K562 (cell line): Measurements from ENCODE around the gene BGN. TPM values are rescaled to one million over a fixed set of nuclear protein-coding genes. Genes with fewer than 3 reads are reported as not detected.

Experiments
- FOXK1 ChIP-seq: sonication (generic); formaldehyde crosslinking; IDR thresholded peaks from 2 replicates; pipeline ENCODE4 v1.8.0; 2022; ENCODE audit warnings: missing genetic modification reagents, mild to moderate bottlenecking, borderline replicate concordance
- JUNB ChIP-seq: fragments of 450-650 bp; formaldehyde crosslinking; conservative IDR thresholded peaks from 2 replicates; pipeline ENCODE4 v1.4.0; 2020; ENCODE audit warnings: mild to moderate bottlenecking
- MCM3 ChIP-seq: fragments of 450-650 bp; IDR thresholded peaks from 2 replicates; pipeline ENCODE4 v1.6.1; 2016
- PATZ1 ChIP-seq: fragments of 250-450 bp; sonication (Bioruptor Pico); IDR thresholded peaks from 2 replicates; pipeline ENCODE4 v1.5.0; 2020; ENCODE audit warnings: mild to moderate bottlenecking, borderline replicate concordance
- SMARCA5 ChIP-seq: fragments of 450-650 bp; IDR thresholded peaks from 2 replicates; pipeline ENCODE4 v1.6.1; 2016
- ZNF655 ChIP-seq: fragments of 250-450 bp; sonication (Bioruptor Pico); IDR thresholded peaks from 2 replicates; pipeline ENCODE4 v1.5.0; 2021
- polyA plus RNA-seq, 8 experiments: library from polyadenylated mRNA; depleted of rRNA in 4 of 8; stranded (reverse) in 5 of 8; unstranded in 3 of 8; fragments of >200 nt; fragmentation: Nextera tagmentation in 2 of 8; fragmentation: Illumina TruSeq in 1 of 8; extraction: Ambion mirVana in 2 of 8; extraction: Trizol in 1 of 8; gene quantifications; 2 replicates each; pipeline versions ENCODE4 v1.2.1 to v1.2.3, GENCODE V29; 2011 to 2014; ENCODE audit warnings: inconsistent platforms in 1 of 8, missing spikeins in 1 of 8
- total RNA-seq, 7 experiments: library from RNA; depleted of rRNA in 6 of 7; stranded (reverse); fragments of >200 nt in 6 of 7; fragmentation: Illumina TruSeq in 2 of 7; extraction: Trizol in 2 of 7; gene quantifications; 2 replicates each; pipeline versions ENCODE4 v1.2.1 to v1.2.3, GENCODE V29; 2011 to 2021; ENCODE audit warnings: low replicate concordance in 1 of 7
- TF ChIP-seq, protein P1 (sequence below), 2 experiments: IDR thresholded peaks; 2 replicates each; pipeline ENCODE4 v1.6.1; 2012; ENCODE audit warnings: improper control_type of control experiment in 2 of 2, low read depth in 2 of 2, low read length in 2 of 2, borderline replicate concordance in 1 of 2
- TF ChIP-seq, protein P2 (sequence below): fragments of 450-650 bp; IDR thresholded peaks from 2 replicates; pipeline ENCODE4 v1.6.1; 2018; ENCODE audit not compliant: partially characterized antibody

BGN gene
- total and polyA plus RNA-seq, 9 of the 15 experiments (the other 6 are each of a cell fraction or from before 2014, with no cell fraction given), result 0.11 TPM; not detected in 8

DNA sequence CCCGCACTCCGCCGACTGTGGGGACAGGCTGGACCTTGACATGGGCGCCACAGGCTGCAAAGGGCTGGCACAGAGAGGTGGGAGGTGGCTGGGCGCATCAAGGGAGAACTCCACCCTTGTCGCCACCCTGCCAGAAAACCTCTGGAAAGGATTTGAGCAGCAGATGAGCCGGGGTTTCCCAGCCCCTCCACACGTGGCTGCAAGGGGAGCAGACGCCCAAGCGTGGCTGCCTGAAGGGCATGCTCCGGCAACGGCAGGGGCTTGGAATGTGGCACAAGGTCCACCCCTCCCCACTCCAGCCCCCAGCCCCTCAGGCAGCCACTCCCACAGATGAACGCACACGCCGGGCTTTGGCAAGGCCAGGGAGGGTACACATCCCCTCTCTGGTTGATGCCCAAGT lies 4.6 kb downstream of the BGN start (continued):
- TF ChIP-seq, protein P1, sequence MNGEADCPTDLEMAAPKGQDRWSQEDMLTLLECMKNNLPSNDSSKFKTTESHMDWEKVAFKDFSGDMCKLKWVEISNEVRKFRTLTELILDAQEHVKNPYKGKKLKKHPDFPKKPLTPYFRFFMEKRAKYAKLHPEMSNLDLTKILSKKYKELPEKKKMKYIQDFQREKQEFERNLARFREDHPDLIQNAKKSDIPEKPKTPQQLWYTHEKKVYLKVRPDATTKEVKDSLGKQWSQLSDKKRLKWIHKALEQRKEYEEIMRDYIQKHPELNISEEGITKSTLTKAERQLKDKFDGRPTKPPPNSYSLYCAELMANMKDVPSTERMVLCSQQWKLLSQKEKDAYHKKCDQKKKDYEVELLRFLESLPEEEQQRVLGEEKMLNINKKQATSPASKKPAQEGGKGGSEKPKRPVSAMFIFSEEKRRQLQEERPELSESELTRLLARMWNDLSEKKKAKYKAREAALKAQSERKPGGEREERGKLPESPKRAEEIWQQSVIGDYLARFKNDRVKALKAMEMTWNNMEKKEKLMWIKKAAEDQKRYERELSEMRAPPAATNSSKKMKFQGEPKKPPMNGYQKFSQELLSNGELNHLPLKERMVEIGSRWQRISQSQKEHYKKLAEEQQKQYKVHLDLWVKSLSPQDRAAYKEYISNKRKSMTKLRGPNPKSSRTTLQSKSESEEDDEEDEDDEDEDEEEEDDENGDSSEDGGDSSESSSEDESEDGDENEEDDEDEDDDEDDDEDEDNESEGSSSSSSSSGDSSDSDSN (IDR thresholded peaks at IDR 0.05; ENCODE audit: borderline replicate concordance in 1 of 2, low read depth in 2 of 2, low read length in 2 of 2), result no peak
- no peak for TF ChIP-seq JUNB (CRISPR knock-in tag)
- no peak for TF ChIP-seq ZNF655 (CRISPR knock-in tag)
- TF ChIP-seq PATZ1 (CRISPR knock-in tag), result no peak
- TF ChIP-seq FOXK1, result no peak
- TF ChIP-seq MCM3, result no peak
- TF ChIP-seq, protein P2, sequence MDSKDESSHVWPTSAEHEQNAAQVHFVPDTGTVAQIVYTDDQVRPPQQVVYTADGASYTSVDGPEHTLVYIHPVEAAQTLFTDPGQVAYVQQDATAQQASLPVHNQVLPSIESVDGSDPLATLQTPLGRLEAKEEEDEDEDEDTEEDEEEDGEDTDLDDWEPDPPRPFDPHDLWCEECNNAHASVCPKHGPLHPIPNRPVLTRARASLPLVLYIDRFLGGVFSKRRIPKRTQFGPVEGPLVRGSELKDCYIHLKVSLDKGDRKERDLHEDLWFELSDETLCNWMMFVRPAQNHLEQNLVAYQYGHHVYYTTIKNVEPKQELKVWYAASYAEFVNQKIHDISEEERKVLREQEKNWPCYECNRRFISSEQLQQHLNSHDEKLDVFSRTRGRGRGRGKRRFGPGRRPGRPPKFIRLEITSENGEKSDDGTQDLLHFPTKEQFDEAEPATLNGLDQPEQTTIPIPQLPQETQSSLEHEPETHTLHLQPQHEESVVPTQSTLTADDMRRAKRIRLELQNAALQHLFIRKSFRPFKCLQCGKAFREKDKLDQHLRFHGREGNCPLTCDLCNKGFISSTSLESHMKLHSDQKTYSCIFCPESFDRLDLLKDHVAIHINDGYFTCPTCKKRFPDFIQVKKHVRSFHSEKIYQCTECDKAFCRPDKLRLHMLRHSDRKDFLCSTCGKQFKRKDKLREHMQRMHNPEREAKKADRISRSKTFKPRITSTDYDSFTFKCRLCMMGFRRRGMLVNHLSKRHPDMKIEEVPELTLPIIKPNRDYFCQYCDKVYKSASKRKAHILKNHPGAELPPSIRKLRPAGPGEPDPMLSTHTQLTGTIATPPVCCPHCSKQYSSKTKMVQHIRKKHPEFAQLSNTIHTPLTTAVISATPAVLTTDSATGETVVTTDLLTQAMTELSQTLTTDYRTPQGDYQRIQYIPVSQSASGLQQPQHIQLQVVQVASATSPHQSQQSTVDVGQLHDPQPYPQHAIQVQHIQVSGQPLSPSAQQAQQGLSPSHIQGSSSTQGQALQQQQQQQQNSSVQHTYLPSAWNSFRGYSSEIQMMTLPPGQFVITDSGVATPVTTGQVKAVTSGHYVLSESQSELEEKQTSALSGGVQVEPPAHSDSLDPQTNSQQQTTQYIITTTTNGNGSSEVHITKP, result no peak
- no peak for TF ChIP-seq SMARCA5
- TF ChIP-seq, all 486 proteins: peak for 0
